ENCODE results near the gene KIF26B. TPM values are rescaled to one million over a fixed set of nuclear protein-coding genes. Genes with fewer than 3 reads are reported as not detected.
A peak's percentile ranks its signal among the peaks of the same experiment; 100 is the strongest.

The KIF26B gene
- total and polyA plus RNA-seq, 2 experiments from 2014 or later: 2.5 to 8.0 TPM

- 0 out of 2 replicates have a peak, but pooled peaks cover 2% of the 10 kb centered on the region for H3F3A ChIP-seq (ENCODE audit: insufficient read depth)
- H3K36me3 ChIP-seq (ENCODE audit: low read depth): 0 out of 2 replicates have a peak, but pooled peaks cover 3% of the 10 kb centered on the region
- in situ Hi-C loops (cut with MboI): no loop called here
- TF ChIP-seq EZH2 (IDR thresholded peaks at IDR 0.05; ENCODE audit: insufficient read depth, poor library complexity, severe bottlenecking) (no peak), EZH2phosphoT487 (IDR thresholded peaks at IDR 0.05; ENCODE audit: insufficient read depth, low read depth) (no peak)
- H3K4me1 ChIP-seq (ENCODE audit: insufficient read depth): peaks cover 10% of the 10 kb centered on the region; the same call in 1 of the 2 replicates
- H3K4me2 ChIP-seq (ENCODE audit: unreplicated experiment): no peak overlapping the region
- H2AFZ ChIP-seq: no peak overlapping the region
- no peak overlapping the region for H3K9ac ChIP-seq
- H3K4me3 ChIP-seq: no peak overlapping the region
- 89 to 90% methylated on average over 12 to 13 of the region's 13 CpGs for WGBS, 2 experiments (ENCODE audit: low coverage in 1 of 2, low lambda C conversion rate in 2 of 2, missing lambda C conversion rate in 2 of 2)
- H3K9me3 ChIP-seq (ENCODE audit: low read depth): no peaks in the 10 kb centered on the region
- H4K20me1 ChIP-seq (ENCODE audit: insufficient read depth): no peaks in the 10 kb centered on the region
- H3K79me2 ChIP-seq (ENCODE audit: insufficient read depth): no peaks in the 10 kb centered on the region
- H3K27ac ChIP-seq: no peak overlapping the region
- no peak for DNase-seq
- H3K9me2 ChIP-seq (ENCODE audit: insufficient read depth): no peaks in the 10 kb centered on the region; the same call in 1 of the 2 replicates
- no peaks in the 10 kb centered on the region for H3K27me3 ChIP-seq (replicated peaks; ENCODE audit: insufficient read depth)
Measured at GRCh38 chr1:245702346-245702745, 547.6 kb downstream of the KIF26B start.

- Histone ChIP-seq H3K36me3 (ENCODE audit: low read depth) (0 out of 2 replicates have a peak, but pooled peaks cover 3% of the 10 kb centered on the region), H3K4me2 (ENCODE audit: unreplicated experiment) (no peak overlapping the region)
Measured at GRCh38 chr1:245704341-245704740, 549.6 kb downstream of the KIF26B start.

DNA sequence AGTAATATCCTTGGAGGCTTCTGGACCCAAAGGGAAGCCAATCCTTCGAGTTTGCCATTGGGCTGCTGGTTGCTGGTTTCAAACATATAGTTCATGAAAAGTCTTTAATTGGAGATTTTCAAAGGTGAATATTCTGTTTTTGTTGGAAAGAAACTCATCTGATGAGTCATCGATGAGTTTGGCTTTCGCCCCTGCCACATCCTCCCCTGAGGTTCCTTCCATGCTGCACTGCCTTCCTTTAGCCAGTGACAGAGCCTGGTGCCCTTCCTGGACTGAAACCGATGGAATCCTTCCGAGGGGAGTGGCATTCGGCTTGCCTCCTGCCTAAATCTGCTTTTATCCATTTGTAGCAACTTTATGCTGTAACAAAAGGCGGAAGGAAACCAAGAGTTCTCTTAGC lies 550.0 kb downstream of the KIF26B start:
- Histone ChIP-seq H3K4me3 (no peak overlapping the region), H3K36me3 (ENCODE audit: low read depth) (0 out of 2 replicates have a peak, but pooled peaks cover 3% of the 10 kb centered on the region), H3K27ac (no peak overlapping the region), H2AFZ (no peak overlapping the region), H3K4me2 (ENCODE audit: unreplicated experiment) (no peak overlapping the region), H3K9me2 (ENCODE audit: insufficient read depth) (no peaks in the 10 kb centered on the region; the same call in 1 of the 2 replicates), H4K20me1 (ENCODE audit: insufficient read depth) (no peaks in the 10 kb centered on the region), H3K9ac (no peak overlapping the region), H3K4me1 (ENCODE audit: insufficient read depth) (peaks cover 10% of the 10 kb centered on the region; the same call in 1 of the 2 replicates), H3K9me3 (ENCODE audit: low read depth) (no peaks in the 10 kb centered on the region), H3K79me2 (ENCODE audit: insufficient read depth) (no peaks in the 10 kb centered on the region), H3F3A (ENCODE audit: insufficient read depth) (0 out of 2 replicates have a peak, but pooled peaks cover 2% of the 10 kb centered on the region), H3K27me3 (replicated peaks; ENCODE audit: insufficient read depth) (no peaks in the 10 kb centered on the region)
- 70 to 73% methylated on average over 7 of the region's 7 CpGs for WGBS, 2 experiments (ENCODE audit: low coverage in 1 of 2, low lambda C conversion rate in 2 of 2, missing lambda C conversion rate in 2 of 2)
- TF ChIP-seq EZH2phosphoT487 (IDR thresholded peaks at IDR 0.05; ENCODE audit: insufficient read depth, low read depth) (no peak), EZH2 (IDR thresholded peaks at IDR 0.05; ENCODE audit: insufficient read depth, poor library complexity, severe bottlenecking) (no peak)
- peak; percentile 65 for DNase-seq
- in situ Hi-C loops (cut with MboI): no loop called here

More at GRCh38 chr1:245704341-245704740, 549.6 kb downstream of the KIF26B start:
- WGBS, 2 experiments (ENCODE audit: low coverage in 1 of 2, low lambda C conversion rate in 2 of 2, missing lambda C conversion rate in 2 of 2): 80 to 85% methylated on average over 6 of the region's 6 CpGs
- no peaks in the 10 kb centered on the region; the same call in 1 of the 2 replicates for H3K9me2 ChIP-seq (ENCODE audit: insufficient read depth)
- H3F3A ChIP-seq (ENCODE audit: insufficient read depth): 0 out of 2 replicates have a peak, but pooled peaks cover 2% of the 10 kb centered on the region
- no peaks in the 10 kb centered on the region for H3K79me2 ChIP-seq (ENCODE audit: insufficient read depth)
- TF ChIP-seq EZH2 (IDR thresholded peaks at IDR 0.05; ENCODE audit: insufficient read depth, poor library complexity, severe bottlenecking): no peak
- no peak for TF ChIP-seq EZH2phosphoT487 (IDR thresholded peaks at IDR 0.05; ENCODE audit: insufficient read depth, low read depth)
- DNase-seq: no peak
- H3K9me3 ChIP-seq (ENCODE audit: low read depth): no peaks in the 10 kb centered on the region
- H3K27ac ChIP-seq: no peak overlapping the region
- no peaks in the 10 kb centered on the region for H3K27me3 ChIP-seq (replicated peaks; ENCODE audit: insufficient read depth)
- H4K20me1 ChIP-seq (ENCODE audit: insufficient read depth): no peaks in the 10 kb centered on the region
- H3K9ac ChIP-seq: no peak overlapping the region
- no peak overlapping the region for H3K4me3 ChIP-seq
- H2AFZ ChIP-seq: no peak overlapping the region
- H3K4me1 ChIP-seq (ENCODE audit: insufficient read depth): peaks cover 10% of the 10 kb centered on the region; the same call in 1 of the 2 replicates
- in situ Hi-C loops (cut with MboI): no loop called here

DNA sequence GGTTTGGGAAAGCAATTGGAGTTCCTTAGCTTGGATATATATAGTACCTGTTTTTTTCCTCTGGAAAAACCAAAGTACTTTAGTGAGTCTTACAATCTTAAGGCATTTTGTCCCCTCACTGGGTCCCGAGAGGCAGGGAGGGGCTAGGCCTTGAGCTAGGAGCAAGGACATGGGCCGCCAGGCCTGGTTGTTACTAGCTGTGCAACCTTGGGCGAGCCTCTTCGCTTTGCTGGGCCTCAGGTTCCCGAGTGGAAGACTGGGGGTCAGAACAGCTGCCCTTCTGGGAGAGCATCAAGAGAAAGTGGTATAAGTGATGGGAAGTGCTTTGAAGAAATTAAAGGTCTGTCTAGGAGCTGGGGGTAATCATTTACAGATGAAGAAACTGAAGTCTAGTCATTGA lies 553.2 kb downstream of the KIF26B start:
- 87 to 88% methylated on average over 5 of the region's 5 CpGs for WGBS, 2 experiments (ENCODE audit: low coverage in 1 of 2, low lambda C conversion rate in 2 of 2, missing lambda C conversion rate in 2 of 2)
- no peak overlapping the region for H3K4me2 ChIP-seq (ENCODE audit: unreplicated experiment)
- no peak for TF ChIP-seq EZH2 (IDR thresholded peaks at IDR 0.05; ENCODE audit: insufficient read depth, poor library complexity, severe bottlenecking)
- no peak for TF ChIP-seq EZH2phosphoT487 (IDR thresholded peaks at IDR 0.05; ENCODE audit: insufficient read depth, low read depth)
- H2AFZ ChIP-seq: no peak overlapping the region
- no peak overlapping the region for H3K9ac ChIP-seq
- no peaks in the 10 kb centered on the region for H3K27me3 ChIP-seq (replicated peaks; ENCODE audit: insufficient read depth)
- no peaks in the 10 kb centered on the region for H3K9me3 ChIP-seq (ENCODE audit: low read depth)
- in situ Hi-C loops (cut with MboI): no loop called here
- H3K9me2 ChIP-seq (ENCODE audit: insufficient read depth): no peaks in the 10 kb centered on the region; the same call in 1 of the 2 replicates
- 0 out of 2 replicates have a peak, but pooled peaks cover 2% of the 10 kb centered on the region for H3F3A ChIP-seq (ENCODE audit: insufficient read depth)
- peaks cover 10% of the 10 kb centered on the region; the same call in 1 of the 2 replicates for H3K4me1 ChIP-seq (ENCODE audit: insufficient read depth)
- no peak for DNase-seq
- no peaks in the 10 kb centered on the region for H3K36me3 ChIP-seq (ENCODE audit: low read depth)
- no peak overlapping the region for H3K27ac ChIP-seq
- no peaks in the 10 kb centered on the region for H3K79me2 ChIP-seq (ENCODE audit: insufficient read depth)
- no peak overlapping the region for H3K4me3 ChIP-seq
- H4K20me1 ChIP-seq (ENCODE audit: insufficient read depth): no peaks in the 10 kb centered on the region

All from GM23248 (cell line).